Stimulated activated CD4-positive, alpha-beta T cell treated with anti-CD3 and anti-CD28 coated beads, Interleukin-15, amount 100 ng/mL, for 24 hours (primary cell): ENCODE results near the gene ACTR6.
"Not testable (repeated sequence)": the region's sequence is repeated elsewhere in the genome, so short reads cannot be mapped to it uniquely, and the experiment has no call there.

Experiments used
- DNase-seq: peaks from one replicate; pipeline ENCODE4 v3.0.0-alpha.2; 2020

The ACTR6 gene

GRCh38 chr12:100222173-100222572, 21.6 kb downstream of the ACTR6 start:
- not testable (repeated sequence) for DNase-seq

GRCh38 chr12:100225491-100225890, 24.9 kb downstream of the ACTR6 start:
- no peak for DNase-seq

- no peak for DNase-seq
These were observed 28.5 kb downstream of the ACTR6 start for GRCh38 chr12:100229036-100229635.

GRCh38 chr12:100229876-100230275, 29.3 kb downstream of the ACTR6 start:
- no peak for DNase-seq

- not testable (repeated sequence) for DNase-seq
These were observed 31.3 kb downstream of the ACTR6 start for GRCh38 chr12:100231873-100232272.

- no peak for DNase-seq
These were observed 33.6 kb downstream of the ACTR6 start for GRCh38 chr12:100234166-100234565.

GRCh38 chr12:100234591-100235304, 34.1 kb downstream of the ACTR6 start:
- DNase-seq, result no peak

- DNase-seq, result no peak
These were observed 38.2 kb downstream of the ACTR6 start for GRCh38 chr12:100238801-100239200.

GRCh38 chr12:100239589-100239988, 39.0 kb downstream of the ACTR6 start:
- DNase-seq, result no peak

- DNase-seq, result no peak
These were observed 42.5 kb downstream of the ACTR6 start for GRCh38 chr12:100243137-100243536.

- no peak for DNase-seq
These were observed 47.1 kb downstream of the ACTR6 start for GRCh38 chr12:100247765-100248164.

GRCh38 chr12:100248886-100249285, 48.3 kb downstream of the ACTR6 start:
- no peak for DNase-seq

GRCh38 chr12:100249941-100250340, 49.3 kb downstream of the ACTR6 start:
- DNase-seq, result no peak

- no peak for DNase-seq
These were observed 51.3 kb downstream of the ACTR6 start for GRCh38 chr12:100251917-100252316.

- DNase-seq, result no peak
These were observed 52.8 kb downstream of the ACTR6 start for GRCh38 chr12:100253437-100253836.

- DNase-seq, result no peak
These were observed 54.3 kb downstream of the ACTR6 start for GRCh38 chr12:100254876-100255275.

- no peak for DNase-seq
These were observed 57.5 kb downstream of the ACTR6 start for GRCh38 chr12:100258127-100258526.

- DNase-seq, result no peak
These were observed 62.5 kb downstream of the ACTR6 start for GRCh38 chr12:100263131-100263530.

GRCh38 chr12:100265107-100265506, 64.5 kb downstream of the ACTR6 start:
- DNase-seq, result not testable (repeated sequence)

- DNase-seq, result no peak
These were observed 65.3 kb downstream of the ACTR6 start for GRCh38 chr12:100265732-100266584.

GRCh38 chr12:100266585-100266834, 65.9 kb downstream of the ACTR6 start:
- peak; percentile 98 for DNase-seq

GRCh38 chr12:100266835-100267602, 66.4 kb downstream of the ACTR6 start, which contains the start of the genes DEPDC4 and SCYL2:
Gene DEPDC4, minus strand, starts transcription at chr12:100267079. Its CDS starts 3 bp downstream, at chr12:100267076.
Gene SCYL2, plus strand, starts transcription at chr12:100267177. Its CDS starts 15,794 bp downstream, at chr12:100282971.
- DNase-seq, result peak; percentile 91
